SJSA1 (cell line): ENCODE results near the gene KCNE2. TPM values are rescaled to one million over a fixed set of nuclear protein-coding genes. Genes with fewer than 3 reads are reported as not detected.

Experiments used
- DNase-seq, 2 experiments: peaks; one replicate each; pipeline ENCODE4 v3.0.0-alpha.2; 2015 to 2020; ENCODE audit warnings: low spot score in 2 of 2, low read depth in 1 of 2
- H3K27ac ChIP-seq: fragments of 250-450 bp; sonication (Bioruptor Pico); 2 replicates; pipeline ENCODE4 v1.5.1; 2020; ENCODE audit warnings: mild to moderate bottlenecking, moderate library complexity
- H3K27me3 ChIP-seq: fragments of 250-450 bp; sonication (Bioruptor Pico); replicated peaks from 2 replicates; pipeline ENCODE4 v1.5.1; 2020; ENCODE audit warnings: mild to moderate bottlenecking, moderate library complexity
- H3K36me3 ChIP-seq: fragments of 250-450 bp; sonication (Bioruptor Pico); 2 replicates; pipeline ENCODE4 v1.5.1; 2020; ENCODE audit warnings: mild to moderate bottlenecking
- H3K4me1 ChIP-seq: fragments of 250-450 bp; sonication (Bioruptor Pico); replicated peaks from 2 replicates; pipeline ENCODE4 v1.6.1; 2021; ENCODE audit warnings: mild to moderate bottlenecking
- H3K4me3 ChIP-seq: fragments of 250-450 bp; sonication (Bioruptor Pico); 2 replicates; pipeline ENCODE4 v1.5.1; 2020; ENCODE audit warnings: mild to moderate bottlenecking
- H3K9me3 ChIP-seq: fragments of 250-450 bp; sonication (Bioruptor Pico); replicated peaks from 2 replicates; pipeline ENCODE4 v1.5.1; 2020; ENCODE audit warnings: mild to moderate bottlenecking
- total RNA-seq: library from RNA; depleted of rRNA; stranded (reverse); fragments of >200 nt; shearing (Covaris generic); gene quantifications from 2 replicates; pipeline ENCODE4 v1.2.3, GENCODE V29; 2014; rRNA removed

KCNE2 gene
- total RNA-seq = not detected in 2 replicates

- no peaks in the 10 kb centered on the region for H3K9me3 ChIP-seq
- no peaks in the 10 kb centered on the region for H3K36me3 ChIP-seq
- no peak within 1 kb of the TSS for H3K4me3 ChIP-seq
- peaks cover 11% of the 10 kb centered on the region for H3K4me1 ChIP-seq
- no peak within 1 kb of the TSS for H3K27ac ChIP-seq
- DNase-seq = peak in 1 of 2 experiments; percentile 15
- no peaks in the 10 kb centered on the region for H3K27me3 ChIP-seq
Measured at GRCh38 chr21:34363733-34364132, at the start of gene KCNE2. Gene KCNE2 (plus strand): TSS chr21:34364006. CDS start chr21:34370479, 6,473 bp downstream.

GRCh38 chr21:34319585-34319984 is 44.2 kb upstream of the KCNE2 start:
- Histone ChIP-seq H3K36me3 (no peaks in the 10 kb centered on the region), H3K4me3 (no peak overlapping the region), H3K4me1 (no peaks in the 10 kb centered on the region), H3K9me3 (no peaks in the 10 kb centered on the region; the same call in 1 of the 2 replicates), H3K27me3 (0 out of 2 replicates have a peak, but pooled peaks cover 2% of the 10 kb centered on the region), H3K27ac (no peak overlapping the region)
- no peak for DNase-seq

GRCh38 chr21:34320011-34320410 is 43.8 kb upstream of the KCNE2 start:
- 0 out of 2 replicates have a peak, but pooled peaks cover 2% of the 10 kb centered on the region for H3K27me3 ChIP-seq
- DNase-seq = no peak
- H3K27ac ChIP-seq = no peak overlapping the region
- H3K36me3 ChIP-seq = no peaks in the 10 kb centered on the region
- H3K4me3 ChIP-seq = no peak overlapping the region
- H3K4me1 ChIP-seq = no peaks in the 10 kb centered on the region
- H3K9me3 ChIP-seq = no peaks in the 10 kb centered on the region; the same call in 1 of the 2 replicates

- H3K36me3 ChIP-seq = no peaks in the 10 kb centered on the region
- no peak for DNase-seq
Measured at GRCh38 chr21:34330055-34330454, 33.8 kb upstream of the KCNE2 start.

GRCh38 chr21:34331726-34332125 is 32.1 kb upstream of the KCNE2 start:
- Histone ChIP-seq H3K36me3 (no peaks in the 10 kb centered on the region), H3K27me3 (no peaks in the 10 kb centered on the region), H3K9me3 (no peaks in the 10 kb centered on the region), H3K4me3 (no peak overlapping the region), H3K4me1 (peaks cover 43% of the 10 kb centered on the region), H3K27ac (no peak overlapping the region)
- no peak for DNase-seq

More at GRCh38 chr21:34330055-34330454, 33.8 kb upstream of the KCNE2 start:
- H3K4me1 ChIP-seq = peaks cover 26% of the 10 kb centered on the region
- H3K27me3 ChIP-seq = no peaks in the 10 kb centered on the region
- H3K9me3 ChIP-seq = no peaks in the 10 kb centered on the region
- no peak overlapping the region for H3K4me3 ChIP-seq
- no peak overlapping the region for H3K27ac ChIP-seq

GRCh38 chr21:34332347-34332746 is 31.5 kb upstream of the KCNE2 start:
- Histone ChIP-seq H3K36me3 (no peaks in the 10 kb centered on the region), H3K4me1 (peaks cover 49% of the 10 kb centered on the region), H3K27me3 (no peaks in the 10 kb centered on the region), H3K27ac (no peak overlapping the region; the same call in 1 of the 2 replicates), H3K9me3 (no peaks in the 10 kb centered on the region), H3K4me3 (no peak overlapping the region)
- DNase-seq = no peak

GRCh38 chr21:34333121-34333739 is 30.6 kb upstream of the KCNE2 start:
- DNase-seq = peak; percentile 89 to 95
- Histone ChIP-seq H3K36me3 (no peaks in the 10 kb centered on the region), H3K9me3 (no peaks in the 10 kb centered on the region), H3K4me3 (0 out of 2 replicates have a peak overlapping the region, but pooled peaks have one; percentile 7), H3K27ac (peak overlapping the region; percentile 57), H3K4me1 (peaks cover 58% of the 10 kb centered on the region), H3K27me3 (no peaks in the 10 kb centered on the region)

- peaks cover 66% of the 10 kb centered on the region for H3K4me1 ChIP-seq
- H3K36me3 ChIP-seq = no peaks in the 10 kb centered on the region
- peak; percentile 68 to 75 for DNase-seq
- no peaks in the 10 kb centered on the region for H3K9me3 ChIP-seq
- no peaks in the 10 kb centered on the region for H3K27me3 ChIP-seq
- peak overlapping the region; percentile 78; the same call in 1 of the 2 replicates for H3K27ac ChIP-seq
- no peak overlapping the region for H3K4me3 ChIP-seq
Measured at GRCh38 chr21:34335316-34335715, 28.5 kb upstream of the KCNE2 start.

GRCh38 chr21:34336245-34336644 is 27.6 kb upstream of the KCNE2 start:
- Histone ChIP-seq H3K36me3 (no peaks in the 10 kb centered on the region), H3K27me3 (no peaks in the 10 kb centered on the region), H3K4me3 (no peak overlapping the region), H3K4me1 (peaks cover 72% of the 10 kb centered on the region), H3K27ac (peak overlapping the region; percentile 78), H3K9me3 (no peaks in the 10 kb centered on the region)
- no peak for DNase-seq

GRCh38 chr21:34336756-34337391 is 26.9 kb upstream of the KCNE2 start:
- DNase-seq = peak; percentile 86 to 87
- H3K27me3 ChIP-seq = no peaks in the 10 kb centered on the region
- peak overlapping the region; percentile 78 for H3K27ac ChIP-seq
- peaks cover 72% of the 10 kb centered on the region for H3K4me1 ChIP-seq
- H3K4me3 ChIP-seq = no peak overlapping the region
- H3K36me3 ChIP-seq = no peaks in the 10 kb centered on the region
- H3K9me3 ChIP-seq = no peaks in the 10 kb centered on the region

GRCh38 chr21:34337741-34338140 is 26.1 kb upstream of the KCNE2 start:
- Histone ChIP-seq H3K27me3 (no peaks in the 10 kb centered on the region), H3K36me3 (no peaks in the 10 kb centered on the region), H3K4me1 (peaks cover 66% of the 10 kb centered on the region), H3K27ac (peak overlapping the region; percentile 78), H3K9me3 (no peaks in the 10 kb centered on the region), H3K4me3 (no peak overlapping the region)
- DNase-seq = peak; percentile 41 to 44

GRCh38 chr21:34338226-34338625 is 25.6 kb upstream of the KCNE2 start:
- Histone ChIP-seq H3K36me3 (no peaks in the 10 kb centered on the region), H3K27me3 (no peaks in the 10 kb centered on the region)

GRCh38 chr21:34340061-34340460 is 23.7 kb upstream of the KCNE2 start:
- no peak overlapping the region for H3K4me3 ChIP-seq
- no peaks in the 10 kb centered on the region for H3K27me3 ChIP-seq
- no peak overlapping the region for H3K27ac ChIP-seq
- H3K36me3 ChIP-seq = no peaks in the 10 kb centered on the region
- peak in 1 of 2 experiments; percentile 32 for DNase-seq
- peaks cover 52% of the 10 kb centered on the region for H3K4me1 ChIP-seq
- H3K9me3 ChIP-seq = no peaks in the 10 kb centered on the region

More at GRCh38 chr21:34338226-34338625, 25.6 kb upstream of the KCNE2 start:
- no peak overlapping the region for H3K4me3 ChIP-seq
- H3K4me1 ChIP-seq = peaks cover 63% of the 10 kb centered on the region
- peak in 1 of 2 experiments; percentile 33 for DNase-seq
- no peaks in the 10 kb centered on the region for H3K9me3 ChIP-seq
- no peak overlapping the region for H3K27ac ChIP-seq

GRCh38 chr21:34342476-34342875 is 21.3 kb upstream of the KCNE2 start:
- Histone ChIP-seq H3K27me3 (no peaks in the 10 kb centered on the region), H3K27ac (no peak overlapping the region), H3K36me3 (no peaks in the 10 kb centered on the region), H3K9me3 (no peaks in the 10 kb centered on the region), H3K4me3 (no peak overlapping the region), H3K4me1 (peaks cover 52% of the 10 kb centered on the region)
- DNase-seq = no peak
